H1 (cell line): ENCODE data around the gene ADPRHL1.

Experiments used
- EP300 ChIP-seq, 2 experiments: IDR thresholded peaks; 1 replicate in 1 of 2; 2 replicates in 1 of 2; pipeline ENCODE4 v1.6.1; 2011 to 2012; ENCODE audit warnings: low read depth in 2 of 2, low read length in 2 of 2, mild to moderate bottlenecking in 2 of 2, borderline replicate concordance in 1 of 2, inconsistent platforms in 1 of 2, moderate library complexity in 1 of 2
- EZH2 ChIP-seq: fragments of 200-600 bp; sonication (generic); IDR thresholded peaks from 2 replicates; pipeline ENCODE4 v1.7.1; 2012; ENCODE audit warnings: low read depth, mild to moderate bottlenecking, moderate library complexity, low read length, inconsistent platforms; ENCODE audit not compliant: severe bottlenecking
- HDAC2 ChIP-seq, 2 experiments: fragments of 300-600 bp in 1 of 2; sonication (generic) in 1 of 2; IDR thresholded peaks; 2 replicates each; pipeline ENCODE4 v1.6.1; 2011 to 2012; ENCODE audit warnings: low read depth in 2 of 2, low read length in 2 of 2, mild to moderate bottlenecking in 2 of 2, moderate library complexity in 2 of 2, borderline replicate concordance in 1 of 2, inconsistent platforms in 1 of 2
- MAFK ChIP-seq: IDR thresholded peaks from 2 replicates; pipeline ENCODE4 v1.6.1; 2012; ENCODE audit warnings: low read depth, mild to moderate bottlenecking, improper control_type of control experiment, low read length
- NRF1 ChIP-seq: IDR thresholded peaks from 2 replicates; pipeline ENCODE4 v1.6.1; 2011; ENCODE audit warnings: mild to moderate bottlenecking, low read depth, low read length, improper control_type of control experiment
- POLR2A ChIP-seq, 2 experiments: IDR thresholded peaks; 1 replicate in 1 of 2; 2 replicates in 1 of 2; pipeline ENCODE4 v1.6.1; 2011; ENCODE audit warnings: low read depth in 2 of 2, low read length in 2 of 2, mild to moderate bottlenecking in 2 of 2; ENCODE audit errors: control extremely low read depth in 1 of 2
- POLR2AphosphoS5 ChIP-seq: IDR thresholded peaks from 2 replicates; pipeline ENCODE4 v1.6.1; 2011; ENCODE audit warnings: low read depth, low read length
- POU5F1 ChIP-seq: IDR thresholded peaks from 2 replicates; pipeline ENCODE4 v1.6.1; 2011; ENCODE audit warnings: low read depth, mild to moderate bottlenecking, low read length, moderate library complexity
- TAF1 ChIP-seq: IDR thresholded peaks from 2 replicates; pipeline ENCODE4 v1.6.1; 2011; ENCODE audit warnings: mild to moderate bottlenecking, low read depth, low read length
- TF ChIP-seq, protein P1 (sequence below), 3 experiments: IDR thresholded peaks; 1 replicate in 2 of 3; 2 replicates in 1 of 3; pipeline versions ENCODE4 v1.5.1 to v1.6.1; 2011; ENCODE audit warnings: low read length in 3 of 3, mild to moderate bottlenecking in 3 of 3, inconsistent platforms in 2 of 3, low read depth in 1 of 3, moderate library complexity in 1 of 3; ENCODE audit not compliant: insufficient read depth in 1 of 3; ENCODE audit errors: control extremely low read depth in 1 of 3
- TF ChIP-seq, protein P2 (sequence below): IDR thresholded peaks from 2 replicates; pipeline ENCODE4 v1.6.1; 2012; ENCODE audit warnings: inconsistent platforms

- TF ChIP-seq, protein P1, sequence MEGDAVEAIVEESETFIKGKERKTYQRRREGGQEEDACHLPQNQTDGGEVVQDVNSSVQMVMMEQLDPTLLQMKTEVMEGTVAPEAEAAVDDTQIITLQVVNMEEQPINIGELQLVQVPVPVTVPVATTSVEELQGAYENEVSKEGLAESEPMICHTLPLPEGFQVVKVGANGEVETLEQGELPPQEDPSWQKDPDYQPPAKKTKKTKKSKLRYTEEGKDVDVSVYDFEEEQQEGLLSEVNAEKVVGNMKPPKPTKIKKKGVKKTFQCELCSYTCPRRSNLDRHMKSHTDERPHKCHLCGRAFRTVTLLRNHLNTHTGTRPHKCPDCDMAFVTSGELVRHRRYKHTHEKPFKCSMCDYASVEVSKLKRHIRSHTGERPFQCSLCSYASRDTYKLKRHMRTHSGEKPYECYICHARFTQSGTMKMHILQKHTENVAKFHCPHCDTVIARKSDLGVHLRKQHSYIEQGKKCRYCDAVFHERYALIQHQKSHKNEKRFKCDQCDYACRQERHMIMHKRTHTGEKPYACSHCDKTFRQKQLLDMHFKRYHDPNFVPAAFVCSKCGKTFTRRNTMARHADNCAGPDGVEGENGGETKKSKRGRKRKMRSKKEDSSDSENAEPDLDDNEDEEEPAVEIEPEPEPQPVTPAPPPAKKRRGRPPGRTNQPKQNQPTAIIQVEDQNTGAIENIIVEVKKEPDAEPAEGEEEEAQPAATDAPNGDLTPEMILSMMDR (IDR thresholded peaks at IDR 0.05; ENCODE audit: control extremely low read depth in 1 of 3, insufficient read depth in 1 of 3, low read depth in 1 of 3, low read length in 3 of 3), result no peak
- TF ChIP-seq MAFK (no peak), TAF1 (no peak), HDAC2 (IDR thresholded peaks at IDR 0.05; ENCODE audit: borderline replicate concordance in 1 of 2, low read depth in 2 of 2, low read length in 2 of 2) (no peak), EP300 (IDR thresholded peaks at IDR 0.05; ENCODE audit: borderline replicate concordance in 1 of 2, low read depth in 2 of 2, low read length in 2 of 2) (no peak), POLR2A (IDR thresholded peaks at IDR 0.05; ENCODE audit: control extremely low read depth in 1 of 2, low read depth in 2 of 2, low read length in 2 of 2) (no peak), EZH2 (no peak), NRF1 (no peak), POLR2AphosphoS5 (no peak), POU5F1 (no peak)
- TF ChIP-seq, protein P2, sequence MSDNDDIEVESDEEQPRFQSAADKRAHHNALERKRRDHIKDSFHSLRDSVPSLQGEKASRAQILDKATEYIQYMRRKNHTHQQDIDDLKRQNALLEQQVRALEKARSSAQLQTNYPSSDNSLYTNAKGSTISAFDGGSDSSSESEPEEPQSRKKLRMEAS, result no peak
Measured at GRCh38 chr13:113411216-113412023, 41.9 kb downstream of the ADPRHL1 start.
